ENCODE measurements around the gene ACAD11. TPM values are rescaled to one million over a fixed set of nuclear protein-coding genes. Genes with fewer than 3 reads are reported as not detected.
"Not testable (repeated sequence)": the region's sequence is repeated elsewhere in the genome, so short reads cannot be mapped to it uniquely, and the experiment has no call there.

Gene ACAD11
- total RNA-seq, 1 experiment from 2014 or later: 12.6 TPM

GRCh38 chr3:132641837-132642538, 17.6 kb downstream of the ACAD11 start:
- no peaks in the 10 kb centered on the region for H3K9me3 ChIP-seq (ENCODE audit: control insufficient read depth in 1 of 2, insufficient read depth in 1 of 2, low read depth in 1 of 2, low read length in 2 of 2)
- H3K27me3 ChIP-seq (ENCODE audit: insufficient read depth, low read length): no peaks in the 10 kb centered on the region
- H3K79me2 ChIP-seq (ENCODE audit: insufficient read depth, low read length): no peaks in the 10 kb centered on the region
- no peak overlapping the region for H3K4me2 ChIP-seq (ENCODE audit: low read length)
- intact Hi-C loops (cut with micrococcal nuclease): loop anchor here (1.0 to 10.0 kb wide), 3 partner anchors 106 to 387 kb away; no protein-coding TSS in a partner anchor
- TF ChIP-seq, protein P1, sequence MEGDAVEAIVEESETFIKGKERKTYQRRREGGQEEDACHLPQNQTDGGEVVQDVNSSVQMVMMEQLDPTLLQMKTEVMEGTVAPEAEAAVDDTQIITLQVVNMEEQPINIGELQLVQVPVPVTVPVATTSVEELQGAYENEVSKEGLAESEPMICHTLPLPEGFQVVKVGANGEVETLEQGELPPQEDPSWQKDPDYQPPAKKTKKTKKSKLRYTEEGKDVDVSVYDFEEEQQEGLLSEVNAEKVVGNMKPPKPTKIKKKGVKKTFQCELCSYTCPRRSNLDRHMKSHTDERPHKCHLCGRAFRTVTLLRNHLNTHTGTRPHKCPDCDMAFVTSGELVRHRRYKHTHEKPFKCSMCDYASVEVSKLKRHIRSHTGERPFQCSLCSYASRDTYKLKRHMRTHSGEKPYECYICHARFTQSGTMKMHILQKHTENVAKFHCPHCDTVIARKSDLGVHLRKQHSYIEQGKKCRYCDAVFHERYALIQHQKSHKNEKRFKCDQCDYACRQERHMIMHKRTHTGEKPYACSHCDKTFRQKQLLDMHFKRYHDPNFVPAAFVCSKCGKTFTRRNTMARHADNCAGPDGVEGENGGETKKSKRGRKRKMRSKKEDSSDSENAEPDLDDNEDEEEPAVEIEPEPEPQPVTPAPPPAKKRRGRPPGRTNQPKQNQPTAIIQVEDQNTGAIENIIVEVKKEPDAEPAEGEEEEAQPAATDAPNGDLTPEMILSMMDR (IDR thresholded peaks at IDR 0.05 in 2 of 3, conservative IDR thresholded peaks at IDR 0.05 in 1 of 3; ENCODE audit: borderline replicate concordance in 1 of 3, insufficient read depth in 1 of 3, low read depth in 2 of 3, low read length in 2 of 3): peak; percentile 56 to 71 (median 67)
- no peak for TF ChIP-seq YY1 (IDR thresholded peaks at IDR 0.05; ENCODE audit: extremely low read depth, insufficient replicate concordance, low read depth, low read length)
- TF ChIP-seq RAD21 (IDR thresholded peaks at IDR 0.05; ENCODE audit: low read depth): peak; percentile 76
- H3K9ac ChIP-seq (ENCODE audit: low read length): no peak overlapping the region
- H4K20me1 ChIP-seq (ENCODE audit: insufficient read depth): no peaks in the 10 kb centered on the region; the same call in 1 of the 2 replicates
- peaks cover 2 to 6% of the 10 kb centered on the region in 2 experiments; a peak in 1 of 4 replicates for H3K36me3 ChIP-seq (ENCODE audit: control insufficient read depth in 1 of 2, insufficient read depth in 2 of 2, low read length in 2 of 2)
- no peak overlapping the region for H2AFZ ChIP-seq (ENCODE audit: low read depth, low read length, poor library complexity, severe bottlenecking)
- CTCF ChIA-PET: interaction anchor here (0.7 to 2.6 kb wide), 14 partner anchors 11 to 385 kb away, joined by 3 to 36 read pairs (median 4); partner anchors contain the start of genes ACAD11, DNAJC13 and UBA5
- DNase-seq (ENCODE audit: low read depth, low spot score): peak; percentile 22
- BruUV-seq (replicated peaks): no TSS peak
- no peak overlapping the region for H3K4me3 ChIP-seq (replicated peaks in 1 of 2; ENCODE audit: low read depth in 1 of 2, low read length in 2 of 2)
- ATAC-seq: peak; percentile 70
- RAD21 ChIA-PET (ENCODE audit: low non-redundant PET in 1 of 2, low total read pairs in 2 of 2, uncharacterized antibody in 2 of 2, unreplicated experiment in 2 of 2): no interaction called here
- H3K9me2 ChIP-seq (ENCODE audit: insufficient read depth): no peaks in the 10 kb centered on the region
- H3K4me1 ChIP-seq (ENCODE audit: control insufficient read depth in 1 of 2, insufficient read depth in 2 of 2, low read length in 2 of 2): no peaks in the 10 kb centered on the region
- POLR2A ChIA-PET: interaction anchor here (1.4 kb wide), 1 partner anchor 17 kb away, joined by 3 read pairs; no protein-coding TSS in a partner anchor
- no peak overlapping the region for H3K27ac ChIP-seq (ENCODE audit: low read depth, low read length)

DNA sequence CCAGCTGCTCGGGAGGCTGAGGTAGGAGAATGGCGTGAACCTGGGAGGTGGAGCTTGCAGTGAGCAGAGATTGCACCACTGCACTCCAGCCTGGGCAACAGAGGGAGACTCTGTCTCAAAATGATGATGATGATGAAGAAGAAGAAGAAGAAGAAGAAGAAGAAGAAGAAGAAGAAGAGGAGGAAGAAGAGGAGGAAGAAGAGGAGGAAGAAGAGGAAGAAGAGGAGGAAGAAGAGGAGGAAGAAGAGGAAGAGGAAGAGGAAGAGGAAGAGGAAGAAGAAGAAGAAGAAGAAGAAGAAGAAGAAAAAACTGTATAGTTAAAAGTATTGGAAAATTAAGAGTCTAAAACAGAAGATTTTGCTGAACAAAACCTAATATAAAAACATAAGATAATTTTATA, 18.2 kb downstream of the ACAD11 start:
- intact Hi-C loops (cut with micrococcal nuclease): loop anchor here (10.0 kb wide), 2 partner anchors 207 to 387 kb away; no protein-coding TSS in a partner anchor
- H3K4me3 ChIP-seq (replicated peaks in 1 of 2; ENCODE audit: low read depth in 1 of 2, low read length in 2 of 2); H3K9ac ChIP-seq (ENCODE audit: low read length); H3K79me2 ChIP-seq (ENCODE audit: insufficient read depth, low read length); H3K36me3 ChIP-seq (ENCODE audit: control insufficient read depth in 1 of 2, insufficient read depth in 2 of 2, low read length in 2 of 2); H3K4me2 ChIP-seq (ENCODE audit: low read length); RAD21 ChIA-PET (ENCODE audit: low non-redundant PET in 1 of 2, low total read pairs in 2 of 2, uncharacterized antibody in 2 of 2, unreplicated experiment in 2 of 2); H4K20me1 ChIP-seq (ENCODE audit: insufficient read depth); ATAC-seq; H3K27me3 ChIP-seq (ENCODE audit: insufficient read depth, low read length); POLR2A ChIA-PET; BruUV-seq (replicated peaks); H3K9me2 ChIP-seq (ENCODE audit: insufficient read depth); H3K4me1 ChIP-seq (ENCODE audit: control insufficient read depth in 1 of 2, insufficient read depth in 2 of 2, low read length in 2 of 2); H3K9me3 ChIP-seq (ENCODE audit: control insufficient read depth in 1 of 2, insufficient read depth in 1 of 2, low read depth in 1 of 2, low read length in 2 of 2); H2AFZ ChIP-seq (ENCODE audit: low read depth, low read length, poor library complexity, severe bottlenecking); H3K27ac ChIP-seq (ENCODE audit: low read depth, low read length); DNase-seq (ENCODE audit: low read depth, low spot score): not testable (repeated sequence)
- CTCF ChIA-PET: interaction anchor here (0.7 to 2.6 kb wide), 8 partner anchors 18 to 385 kb away, joined by 3 to 36 read pairs (median 6); partner anchors contain the start of genes ACAD11 and UBA5

All from HCT116 (cell line).